Lung (tissue), 12 donors: Measurements from ENCODE around the gene ACVR2B. TPM values are rescaled to one million over a fixed set of nuclear protein-coding genes. Genes with fewer than 3 reads are reported as not detected.

Source experiments
- ATAC-seq: fragments of 200-7000 bp; cut with Tn5 transposase; one replicate; pipeline ENCODE4 v1.9.1; 2020; ENCODE audit warnings: moderate number of reproducible peaks; ENCODE audit not compliant: insufficient read depth, low FRiP score
- DNase-seq, 3 donors: peaks; one replicate each; pipeline ENCODE4 v3.0.0-alpha.2; 2013 to 2017
- H3K27ac ChIP-seq, 2 donors: one replicate each; pipeline ENCODE4 v1.5.1; 2013; ENCODE audit warnings: mild to moderate bottlenecking in 2 of 2, moderate library complexity in 2 of 2, control low read depth in 1 of 2, inconsistent platforms in 1 of 2, low read depth in 1 of 2, low read length in 1 of 2
- H3K27me3 ChIP-seq, 3 donors: one replicate each; pipeline ENCODE4 v1.5.1; 2013; ENCODE audit warnings: low read length in 2 of 3; ENCODE audit not compliant: control insufficient read depth in 3 of 3, insufficient read depth in 3 of 3
- H3K36me3 ChIP-seq, 4 donors: one replicate each; pipeline ENCODE4 v1.5.1; 2013; ENCODE audit warnings: low read length in 4 of 4, mild to moderate bottlenecking in 1 of 4, moderate library complexity in 1 of 4; ENCODE audit not compliant: control insufficient read depth in 4 of 4, insufficient read depth in 4 of 4
- H3K4me1 ChIP-seq, 5 donors: one replicate each; pipeline ENCODE4 v1.5.1; 2013; ENCODE audit warnings: low read length in 5 of 5, mild to moderate bottlenecking in 2 of 5, moderate library complexity in 1 of 5; ENCODE audit not compliant: control insufficient read depth in 5 of 5, insufficient read depth in 5 of 5
- H3K4me3 ChIP-seq: one replicate; pipeline ENCODE4 v1.5.1; 2013; ENCODE audit warnings: mild to moderate bottlenecking, control low read depth, moderate library complexity
- H3K9ac ChIP-seq, 2 donors: one replicate each; pipeline ENCODE4 v1.5.1; 2013; ENCODE audit warnings: low read length in 2 of 2, control low read depth in 1 of 2; ENCODE audit not compliant: insufficient read depth in 1 of 2
- H3K9me3 ChIP-seq, 4 donors: one replicate each; pipeline ENCODE4 v1.5.1; 2013; ENCODE audit warnings: low read length in 3 of 4, mild to moderate bottlenecking in 1 of 4, moderate library complexity in 1 of 4; ENCODE audit not compliant: control insufficient read depth in 4 of 4, insufficient read depth in 3 of 4
- CTCF ChIP-seq: IDR thresholded peaks from 2 replicates; pipeline ENCODE4 v1.5.1; 2012; ENCODE audit warnings: mild to moderate bottlenecking; ENCODE audit errors: control extremely low read depth, extremely low read depth
- WGBS, 2 donors: extraction: QIAGEN DNeasy Blood & Tissue Kit; methylation state at CpG; one replicate each; pipeline ENCODE4 v1.1.7; 2013; 5-methylcytosine and 5-hydroxymethylcytosine counted together
- polyA plus RNA-seq, 2 donors: library from polyadenylated mRNA; stranded (reverse); fragments of 200-250 nt; gene quantifications; one replicate each; pipeline ENCODE4 v1.2.1, GENCODE V29; 2013
- total RNA-seq, 2 donors: library from RNA; depleted of rRNA in 1 of 2; stranded (reverse); fragments of >200 nt in 1 of 2; gene quantifications; one replicate each; pipeline ENCODE4 v1.2.1, GENCODE V29; 2014 to 2021
- donor health status: control.
- donor health status: control.
- donor health status: Bipolar disorder and iron deficiency.
- donor health status: healthy.
- donor health status: DM: yes; HTN: yes; CAD: no.

ACVR2B gene
- total and polyA plus RNA-seq, 4 donors = 0.80 to 16.0 (median 3.5) TPM

GRCh38 chr3:38476157-38476756, 22.6 kb downstream of the ACVR2B start:
- ATAC-seq (no peak), DNase-seq (no peak)
- Histone ChIP-seq H3K4me1 (peaks cover 0 to 12% (median 6%) of the 10 kb centered on the region in 5 donors), H3K9ac (no peak overlapping the region), H3K9me3 (no peaks in the 10 kb centered on the region), H3K36me3 (peaks cover 5 to 14% (median 9%) of the 10 kb centered on the region in 4 donors), H3K4me3 (no peak overlapping the region), H3K27me3 (no peaks in the 10 kb centered on the region), H3K27ac (no peak overlapping the region)
- no peak for TF ChIP-seq CTCF
- WGBS, 2 donors = 75 to 79% methylated on average over 5 of the region's 5 CpGs

- Histone ChIP-seq H3K9ac (no peak overlapping the region), H3K27ac (no peak overlapping the region), H3K9me3 (no peaks in the 10 kb centered on the region), H3K36me3 (peaks cover 5 to 20% (median 17%) of the 10 kb centered on the region in 4 donors), H3K4me1 (peaks cover 0 to 10% (median 6%) of the 10 kb centered on the region in 5 donors), H3K4me3 (no peak overlapping the region), H3K27me3 (no peaks in the 10 kb centered on the region)
- ATAC-seq = no peak
- 92 to 94% methylated on average over 21 of the region's 21 CpGs for WGBS, 2 donors
- TF ChIP-seq CTCF = no peak
- DNase-seq = no peak
These were observed 23.5 kb downstream of the ACVR2B start for GRCh38 chr3:38477057-38477820.

GRCh38 chr3:38477839-38478450, 24.3 kb downstream of the ACVR2B start:
- no peaks in the 10 kb centered on the region for H3K9me3 ChIP-seq
- H3K4me1 ChIP-seq = peaks cover 0 to 7% (median 4%) of the 10 kb centered on the region in 5 donors
- no peak overlapping the region for H3K27ac ChIP-seq
- TF ChIP-seq CTCF = no peak
- H3K27me3 ChIP-seq = no peaks in the 10 kb centered on the region
- DNase-seq (no peak), ATAC-seq (no peak)
- H3K4me3 ChIP-seq = no peak overlapping the region
- H3K36me3 ChIP-seq = peaks cover 5 to 22% (median 19%) of the 10 kb centered on the region in 4 donors
- 94 to 95% methylated on average over 15 of the region's 15 CpGs for WGBS, 2 donors
- H3K9ac ChIP-seq = no peak overlapping the region
